Endothelial cell of umbilical vein (primary cell): ENCODE results near the gene NAPB. TPM values are rescaled to one million over a fixed set of nuclear protein-coding genes. Genes with fewer than 3 reads are reported as not detected.

Source experiments
- BruUV-seq: library from RNA; stranded (reverse); fragments of 400-500 nt; replicated peaks from 2 replicates; lab custom pipeline; 2021; lab: Mats Ljungman, UMichigan
- CTCF ChIA-PET: fragments of 300-600, 350-600 bp; sonication (Branson Sonifier 250); formaldehyde crosslinking; loops from one replicate; lab custom pipeline; 2021; ENCODE audit warnings: antibody characterized with exemption, inconsistent platforms; lab: Charles Lee
- POLR2A ChIA-PET: fragments of 300-600, 350-600 bp; sonication (Branson Sonifier 250); formaldehyde crosslinking; loops from one replicate; lab custom pipeline; 2021; ENCODE audit warnings: antibody characterized with exemption, inconsistent platforms; lab: Charles Lee
- DNase-seq: peaks from one replicate; pipeline ENCODE4 v3.0.0-alpha.2; 2011; ENCODE audit warnings: low read depth, low spot score
- FAIRE-seq: peaks from 2 replicates; lab custom pipeline; 2011; peaks lifted over from hg19 to GRCh38; lab: Jason Lieb, UNC
- H2AFZ ChIP-seq: 2 replicates; pipeline ENCODE4 v1.6.0; 2012; ENCODE audit warnings: low read depth, low read length, control low read depth, inconsistent platforms
- H3K27ac ChIP-seq: 2 replicates; pipeline ENCODE4 v1.5.1; 2011; ENCODE audit warnings: low read depth, mild to moderate bottlenecking, control low read depth, low read length, moderate library complexity; ENCODE audit not compliant: insufficient read depth
- H3K27me3 ChIP-seq, 2 experiments: 2 replicates each; pipeline versions ENCODE4 v1.6.0 to v1.6.1; 2011; ENCODE audit warnings: low read length in 2 of 2, mixed read lengths in 1 of 2; ENCODE audit not compliant: control insufficient read depth in 2 of 2, insufficient read depth in 2 of 2
- H3K36me3 ChIP-seq, 2 experiments: 2 replicates in 1 of 2; 3 replicates in 1 of 2; pipeline ENCODE4 v1.5.1; 2011; ENCODE audit warnings: low read length in 2 of 2, mild to moderate bottlenecking in 1 of 2, moderate library complexity in 1 of 2; ENCODE audit not compliant: control insufficient read depth in 2 of 2, insufficient read depth in 2 of 2; ENCODE audit errors: extremely low read depth in 1 of 2
- H3K4me1 ChIP-seq: 3 replicates; pipeline ENCODE4 v1.5.1; 2011; ENCODE audit warnings: mild to moderate bottlenecking, low read length; ENCODE audit not compliant: control insufficient read depth, insufficient read depth; ENCODE audit errors: extremely low read depth
- H3K4me2 ChIP-seq: 2 replicates; pipeline ENCODE4 v1.6.1; 2011; ENCODE audit warnings: low read length, control low read depth, mixed read lengths; ENCODE audit not compliant: insufficient read depth
- H3K4me3 ChIP-seq, 3 experiments: fragments of 200-600 bp in 1 of 3; sonication (generic), shearing (Covaris generic) in 1 of 3; replicated peaks in 1 of 3; 2 replicates each; pipeline ENCODE4 v1.5.1; 2011 to 2016; ENCODE audit warnings: control low read depth in 3 of 3, low read length in 3 of 3, mild to moderate bottlenecking in 2 of 3, inconsistent platforms in 1 of 3, low read depth in 1 of 3, moderate library complexity in 1 of 3; ENCODE audit not compliant: insufficient read depth in 1 of 3
- H3K79me2 ChIP-seq: 2 replicates; pipeline ENCODE4 v1.6.0; 2012; ENCODE audit warnings: low read length, inconsistent platforms; ENCODE audit not compliant: control insufficient read depth, insufficient read depth
- H3K9ac ChIP-seq: replicated peaks from 2 replicates; pipeline ENCODE3; 2011; ENCODE audit warnings: low read length, control low read depth; ENCODE audit not compliant: insufficient read depth; ENCODE audit errors: extremely low read depth
- H3K9me1 ChIP-seq: replicated peaks from 3 replicates; pipeline ENCODE4 v1.6.0; 2011; ENCODE audit warnings: mild to moderate bottlenecking, low read length; ENCODE audit not compliant: control insufficient read depth, insufficient read depth; ENCODE audit errors: extremely low read depth
- H3K9me3 ChIP-seq: replicated peaks from 2 replicates; pipeline ENCODE4 v1.5.1; 2012; ENCODE audit warnings: low read length, inconsistent platforms; ENCODE audit not compliant: control insufficient read depth, insufficient read depth
- H4K20me1 ChIP-seq: replicated peaks from 2 replicates; pipeline ENCODE3; 2011; ENCODE audit warnings: mild to moderate bottlenecking, low read length; ENCODE audit not compliant: control insufficient read depth, insufficient read depth; ENCODE audit errors: extremely low read depth
- EZH2 ChIP-seq: IDR thresholded peaks from 2 replicates; pipeline ENCODE4 v1.6.1; 2012; ENCODE audit warnings: borderline replicate concordance, low read depth, mild to moderate bottlenecking, moderate library complexity, low read length, inconsistent platforms; ENCODE audit not compliant: severe bottlenecking
- FOS ChIP-seq: IDR thresholded peaks from 2 replicates; pipeline ENCODE4 v1.6.1; 2011; ENCODE audit warnings: mild to moderate bottlenecking, low read length, moderate library complexity, borderline replicate concordance; ENCODE audit not compliant: insufficient read depth
- GATA2 ChIP-seq: IDR thresholded peaks from 2 replicates; pipeline ENCODE4 v1.7.0; 2011; ENCODE audit warnings: low read depth, mild to moderate bottlenecking, moderate library complexity, mixed read lengths, low read length; ENCODE audit not compliant: insufficient read length, insufficient read depth
- JUN ChIP-seq: IDR thresholded peaks from 2 replicates; pipeline ENCODE4 v1.6.1; 2011; ENCODE audit warnings: borderline replicate concordance, low read depth; ENCODE audit not compliant: insufficient read length, insufficient read depth
- MYC ChIP-seq: IDR thresholded peaks from one replicate; pipeline ENCODE4 v1.6.1; 2011; ENCODE audit warnings: mild to moderate bottlenecking, low read depth, low read length
- POLR2A ChIP-seq: IDR thresholded peaks from 2 replicates; pipeline ENCODE4 v1.6.1; 2012; ENCODE audit warnings: low read depth, mild to moderate bottlenecking, control low read depth, low read length
- POLR2AphosphoS5 ChIP-seq: IDR thresholded peaks from 2 replicates; pipeline ENCODE4 v1.6.1; 2012; ENCODE audit warnings: low read depth, mild to moderate bottlenecking, control low read depth, low read length, moderate library complexity; ENCODE audit not compliant: insufficient read depth
- dilution Hi-C: fragments of 300-500 bp; cut with MboI; formaldehyde crosslinking; loops from one replicate; pipeline ENCODE4 v1.15.0; 2019; ENCODE audit warnings: low sequenced_read_pairs; ENCODE audit not compliant: extremely low pct_ligation_motif_present
- intact Hi-C: fragments of 100-400 bp; cut with micrococcal nuclease; formaldehyde crosslinking; loops from one replicate; pipeline ENCODE4 v1.10.0; 2022
- polyA plus RNA-seq, 4 experiments: library from polyadenylated mRNA; depleted of rRNA in 3 of 4; stranded (reverse) in 3 of 4; unstranded in 1 of 4; fragments of >200 nt; gene quantifications; 2 replicates each; pipeline versions ENCODE4 v1.2.1 to v1.2.3, GENCODE V29; 2011 to 2012; ENCODE audit warnings: missing spikeins in 1 of 4
- total RNA-seq: library from RNA; stranded (reverse); gene quantifications from 2 replicates; pipeline ENCODE4 v1.2.3, GENCODE V29; 2021
- TF ChIP-seq, protein P1 (sequence below), 2 donors: IDR thresholded peaks; 1 replicate in 1 of 2; 2 replicates in 1 of 2; pipeline ENCODE4 v1.5.1; 2011; ENCODE audit warnings: low read length in 2 of 2, mild to moderate bottlenecking in 2 of 2, moderate library complexity in 2 of 2, control low read depth in 1 of 2, inconsistent platforms in 1 of 2, low read depth in 1 of 2; ENCODE audit not compliant: insufficient read depth in 1 of 2; ENCODE audit errors: extremely low read depth in 1 of 2
- TF ChIP-seq, protein P2 (sequence below): IDR thresholded peaks from 2 replicates; pipeline ENCODE4 v1.6.1; 2011; ENCODE audit not compliant: insufficient read depth, insufficient read length

The NAPB gene
- total and polyA plus RNA-seq, 2 donors (not counting 3 experiments of a cell fraction or from before 2014, with no cell fraction given): 4.7 to 10.1 TPM

DNA sequence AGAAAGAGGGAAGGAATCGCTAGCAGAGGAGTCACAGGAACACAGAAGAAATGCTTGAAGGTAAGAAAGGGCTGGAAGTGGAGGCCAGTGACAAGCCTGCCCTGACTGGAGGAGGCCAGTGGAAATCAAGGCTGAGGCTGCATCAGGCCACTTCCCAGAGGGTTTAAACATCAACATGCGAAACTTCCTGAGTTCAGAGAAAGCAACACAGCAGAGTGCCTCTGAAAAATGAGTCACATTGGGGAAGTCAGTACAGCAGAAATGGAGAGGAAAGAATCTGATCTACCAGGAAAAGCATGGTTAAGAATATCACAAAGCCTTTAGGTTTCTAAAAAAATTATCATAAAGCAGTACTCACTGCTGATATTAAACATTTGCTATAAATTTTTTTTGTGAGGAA, 23.3 kb downstream of the NAPB start:
- ChIA-PET CTCF (interaction anchor here (2.0 to 2.1 kb wide), 2 partner anchors 17 to 23 kb away, joined by 4 to 9 read pairs; partner anchors contain the start of gene NAPB), POLR2A (no interaction called here)
- H3K27ac ChIP-seq: peak overlapping the region; percentile 74
- intact Hi-C loops: loop anchor here (1.0 kb wide), 1 partner anchor 36 kb away; the partner anchor contains the start of gene GZF1
- H4K20me1 ChIP-seq: no peaks in the 10 kb centered on the region
- BruUV-seq: no TSS peak
- no peaks in the 10 kb centered on the region for H3K27me3 ChIP-seq
- H2AFZ ChIP-seq: peak overlapping the region; percentile 69
- no peaks in the 10 kb centered on the region for H3K9me3 ChIP-seq
- DNase-seq (peak; percentile 88), FAIRE-seq (peak; percentile 95)
- dilution Hi-C loops: no loop called here
- H3K4me1 ChIP-seq: peaks cover 17% of the 10 kb centered on the region
- H3K9ac ChIP-seq: no peak overlapping the region
- H3K9me1 ChIP-seq: no peaks in the 10 kb centered on the region
- H3K4me3 ChIP-seq: no peak overlapping the region
- peaks cover 18% of the 10 kb centered on the region for H3K79me2 ChIP-seq
- no peak for TF ChIP-seq GATA2
- TF ChIP-seq EZH2: no peak
- peak; percentile 22 for TF ChIP-seq POLR2AphosphoS5
- peak; percentile 66 for TF ChIP-seq JUN
- TF ChIP-seq FOS: peak; percentile 72
- peak overlapping the region; percentile 42 for H3K4me2 ChIP-seq
- H3K36me3 ChIP-seq: peaks cover 10 to 15% of the 10 kb centered on the region in 2 experiments

DNA sequence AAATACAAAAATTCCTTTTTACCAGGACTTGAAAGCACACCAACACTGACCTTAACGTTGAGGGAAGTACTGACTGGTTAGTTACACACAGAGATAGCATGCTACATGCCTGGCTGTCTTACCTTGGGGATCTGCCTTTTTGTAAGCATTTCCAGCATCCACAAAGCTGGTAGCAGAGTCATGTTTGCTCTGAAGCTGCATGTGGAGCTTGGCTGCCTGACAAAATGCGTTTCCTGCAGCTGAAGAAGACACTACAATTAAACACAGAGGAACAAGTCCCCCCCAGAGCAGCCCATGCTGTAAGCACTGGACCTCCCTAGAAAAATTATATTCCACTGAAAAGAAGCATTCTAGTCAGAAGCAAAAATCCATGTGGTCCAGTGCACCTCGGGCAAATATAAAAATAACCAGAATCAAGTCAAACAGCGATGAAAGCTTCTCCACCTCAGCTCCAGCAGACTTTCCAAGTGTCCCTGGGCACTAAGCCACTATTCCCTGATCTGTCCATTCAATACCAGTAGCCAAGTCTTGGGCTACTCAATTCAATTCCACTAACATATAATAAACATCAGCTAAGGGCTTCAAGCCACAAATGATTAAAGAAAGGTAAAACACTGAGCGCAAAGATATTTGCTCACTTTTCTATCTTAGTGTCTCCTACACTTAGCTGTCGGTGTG, 24.2 kb downstream of the NAPB start:
- intact Hi-C loops: loop anchor here (1.0 kb wide), 1 partner anchor 35 kb away; the partner anchor contains the start of gene GZF1
- POLR2A ChIA-PET: no interaction called here
- H3K9me1 ChIP-seq: no peaks in the 10 kb centered on the region
- H3K4me3 ChIP-seq: no peak overlapping the region
- H3K9me3 ChIP-seq: no peaks in the 10 kb centered on the region
- H3K36me3 ChIP-seq: peaks cover 10 to 18% of the 10 kb centered on the region in 2 experiments
- H2AFZ ChIP-seq: no peak overlapping the region
- H3K27ac ChIP-seq: peak overlapping the region; percentile 74
- TF ChIP-seq POLR2A (no peak), POLR2AphosphoS5 (no peak), GATA2 (no peak), MYC (no peak), FOS (no peak), EZH2 (no peak), JUN (no peak)
- TF ChIP-seq, protein P1, sequence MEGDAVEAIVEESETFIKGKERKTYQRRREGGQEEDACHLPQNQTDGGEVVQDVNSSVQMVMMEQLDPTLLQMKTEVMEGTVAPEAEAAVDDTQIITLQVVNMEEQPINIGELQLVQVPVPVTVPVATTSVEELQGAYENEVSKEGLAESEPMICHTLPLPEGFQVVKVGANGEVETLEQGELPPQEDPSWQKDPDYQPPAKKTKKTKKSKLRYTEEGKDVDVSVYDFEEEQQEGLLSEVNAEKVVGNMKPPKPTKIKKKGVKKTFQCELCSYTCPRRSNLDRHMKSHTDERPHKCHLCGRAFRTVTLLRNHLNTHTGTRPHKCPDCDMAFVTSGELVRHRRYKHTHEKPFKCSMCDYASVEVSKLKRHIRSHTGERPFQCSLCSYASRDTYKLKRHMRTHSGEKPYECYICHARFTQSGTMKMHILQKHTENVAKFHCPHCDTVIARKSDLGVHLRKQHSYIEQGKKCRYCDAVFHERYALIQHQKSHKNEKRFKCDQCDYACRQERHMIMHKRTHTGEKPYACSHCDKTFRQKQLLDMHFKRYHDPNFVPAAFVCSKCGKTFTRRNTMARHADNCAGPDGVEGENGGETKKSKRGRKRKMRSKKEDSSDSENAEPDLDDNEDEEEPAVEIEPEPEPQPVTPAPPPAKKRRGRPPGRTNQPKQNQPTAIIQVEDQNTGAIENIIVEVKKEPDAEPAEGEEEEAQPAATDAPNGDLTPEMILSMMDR (IDR thresholded peaks at IDR 0.05; ENCODE audit: extremely low read depth in 1 of 2, insufficient read depth in 1 of 2, low read depth in 1 of 2, low read length in 2 of 2): no peak
- TF ChIP-seq, protein P2, sequence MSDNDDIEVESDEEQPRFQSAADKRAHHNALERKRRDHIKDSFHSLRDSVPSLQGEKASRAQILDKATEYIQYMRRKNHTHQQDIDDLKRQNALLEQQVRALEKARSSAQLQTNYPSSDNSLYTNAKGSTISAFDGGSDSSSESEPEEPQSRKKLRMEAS: no peak
- H4K20me1 ChIP-seq: no peaks in the 10 kb centered on the region
- H3K79me2 ChIP-seq: peaks cover 16% of the 10 kb centered on the region
- H3K9ac ChIP-seq: no peak overlapping the region
- H3K27me3 ChIP-seq: no peaks in the 10 kb centered on the region
- FAIRE-seq: peak; percentile 66
- dilution Hi-C loops: no loop called here
- DNase-seq: peak; percentile 20
- H3K4me1 ChIP-seq: peaks cover 17% of the 10 kb centered on the region
- CTCF ChIA-PET: interaction anchor here (0.7 to 2.1 kb wide), 4 partner anchors 11 to 47 kb away, joined by 3 to 9 read pairs (median 4); partner anchors contain the start of gene NAPB
- no peak overlapping the region for H3K4me2 ChIP-seq
- BruUV-seq: no TSS peak
